ENCODE data around the gene FTSJ1. TPM values are rescaled to one million over a fixed set of nuclear protein-coding genes. Genes with fewer than 3 reads are reported as not detected.

FTSJ1 gene
- total RNA-seq, 1 donor = 55.0 TPM

GRCh38 chrX:48493890-48494364 lies 17.9 kb downstream of the FTSJ1 start:
- TF ChIP-seq CTCF (IDR thresholded peaks at IDR 0.05; ENCODE audit: insufficient read depth, low read length) = peak; percentile 37
- no peak overlapping the region for H3K4me3 ChIP-seq (ENCODE audit: low read depth, low read length)
- DNase-seq (ENCODE audit: low read depth) = peak; percentile 55

- DNase-seq (ENCODE audit: low read depth) = no peak
- TF ChIP-seq CTCF (IDR thresholded peaks at IDR 0.05; ENCODE audit: insufficient read depth, low read length) = no peak
- H3K4me3 ChIP-seq (ENCODE audit: low read depth, low read length) = no peak overlapping the region
These were observed 20.7 kb downstream of the FTSJ1 start for GRCh38 chrX:48496660-48497059.

GRCh38 chrX:48497871-48498270 lies 21.9 kb downstream of the FTSJ1 start:
- TF ChIP-seq CTCF (IDR thresholded peaks at IDR 0.05; ENCODE audit: insufficient read depth, low read length) = no peak
- no peak for DNase-seq (ENCODE audit: low read depth)
- no peak overlapping the region for H3K4me3 ChIP-seq (ENCODE audit: low read depth, low read length)

DNA sequence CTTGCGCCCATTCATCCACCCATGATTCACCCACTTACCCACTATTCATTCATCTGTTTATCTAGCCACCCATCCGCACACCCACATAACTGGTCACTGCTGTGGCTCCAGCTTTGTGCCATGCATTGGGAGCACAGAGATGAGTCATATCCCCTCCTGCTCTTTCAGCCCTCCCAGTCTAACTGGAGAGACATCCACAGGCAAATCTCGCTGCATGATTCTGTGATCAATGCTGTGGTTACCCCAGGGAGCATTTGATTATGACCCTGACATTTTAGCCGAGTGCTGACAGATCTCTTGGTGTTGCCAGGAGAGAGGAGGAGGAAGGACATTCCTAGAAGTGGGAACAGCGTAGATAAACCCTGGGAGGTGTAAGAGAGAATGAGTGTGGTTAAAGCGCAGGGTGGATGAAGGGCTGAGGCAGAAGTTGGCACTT lies 22.4 kb downstream of the FTSJ1 start:
- TF ChIP-seq CTCF (IDR thresholded peaks at IDR 0.05; ENCODE audit: insufficient read depth, low read length) = no peak
- peak; percentile 63 for DNase-seq (ENCODE audit: low read depth)
- H3K4me3 ChIP-seq (ENCODE audit: low read depth, low read length) = no peak overlapping the region

DNA sequence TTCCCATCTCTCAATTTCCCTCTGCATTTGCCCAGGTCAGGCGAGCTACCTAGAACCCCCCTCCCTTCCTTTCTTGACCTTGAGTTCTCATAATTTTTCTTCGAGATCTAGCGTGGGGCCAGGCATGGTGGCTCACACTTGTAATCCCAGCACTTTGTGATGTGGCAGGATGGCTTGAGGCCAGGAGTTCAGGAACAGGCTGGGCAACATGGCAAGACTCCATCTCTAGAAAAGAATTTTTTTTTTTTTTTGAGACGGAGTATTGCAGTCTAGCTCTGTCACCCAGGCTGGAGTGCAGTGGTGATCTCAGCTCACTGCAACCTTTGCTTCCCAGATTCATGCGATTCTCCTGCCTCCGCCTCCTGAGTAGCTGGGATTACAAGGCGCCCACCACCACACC lies 28.3 kb downstream of the FTSJ1 start:
- no peak overlapping the region for H3K4me3 ChIP-seq (ENCODE audit: low read depth, low read length)
- no peak for TF ChIP-seq CTCF (IDR thresholded peaks at IDR 0.05; ENCODE audit: insufficient read depth, low read length)
- no peak for DNase-seq (ENCODE audit: low read depth)

DNA sequence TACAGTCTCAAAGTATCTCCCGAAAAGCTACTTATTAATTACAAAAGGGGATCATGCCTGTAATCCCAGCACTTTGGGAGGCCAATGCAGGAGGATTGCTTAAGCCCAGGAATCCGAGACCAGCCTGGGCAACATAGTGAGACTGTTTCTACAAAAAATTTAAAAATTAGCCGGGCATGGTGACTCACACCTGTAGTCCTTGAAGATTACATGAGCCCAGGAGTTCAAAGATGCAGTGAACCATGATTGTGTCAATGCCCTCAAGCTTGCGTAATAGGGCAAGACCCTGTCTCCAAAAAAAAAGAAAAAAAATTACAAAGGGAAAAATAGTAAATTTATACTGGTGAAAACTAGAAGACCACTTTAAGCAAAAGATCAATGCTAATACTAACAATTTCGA lies 29.5 kb downstream of the FTSJ1 start:
- no peak for DNase-seq (ENCODE audit: low read depth)
- H3K4me3 ChIP-seq (ENCODE audit: low read depth, low read length) = no peak overlapping the region
- TF ChIP-seq CTCF (IDR thresholded peaks at IDR 0.05; ENCODE audit: insufficient read depth, low read length) = no peak

- DNase-seq (ENCODE audit: low read depth) = no peak
- no peak for TF ChIP-seq CTCF (IDR thresholded peaks at IDR 0.05; ENCODE audit: insufficient read depth, low read length)
- no peak overlapping the region for H3K4me3 ChIP-seq (ENCODE audit: low read depth, low read length)
These were observed 31.2 kb downstream of the FTSJ1 start for GRCh38 chrX:48507246-48507645.
